Upper lobe of right lung (tissue), 1 donor: ENCODE data around the gene C19orf33. TPM values are rescaled to one million over a fixed set of nuclear protein-coding genes. Genes with fewer than 3 reads are reported as not detected.
A peak's percentile ranks its signal among the peaks of the same experiment; 100 is the strongest.

ENCODE experiments used
- ATAC-seq: fragments of 200-7000 bp; cut with Tn5 transposase; one replicate; pipeline ENCODE4 v1.9.1; 2020; ENCODE audit warnings: mild to moderate bottlenecking, moderate library complexity
- DNase-seq: peaks from one replicate; pipeline ENCODE4 v3.0.0-alpha.2; 2020
- H3K27ac ChIP-seq: fragments of 200-600 bp; one replicate; pipeline ENCODE4 v1.8.0; 2022
- H3K27me3 ChIP-seq: fragments of 200-600 bp; one replicate; pipeline ENCODE4 v1.8.0; 2022; ENCODE audit warnings: mild to moderate bottlenecking
- H3K36me3 ChIP-seq: fragments of 200-600 bp; one replicate; pipeline ENCODE4 v1.8.0; 2022
- H3K4me1 ChIP-seq: fragments of 200-600 bp; one replicate; pipeline ENCODE4 v1.8.0; 2022
- H3K4me3 ChIP-seq: fragments of 200-600 bp; one replicate; pipeline ENCODE4 v1.8.0; 2022; ENCODE audit warnings: mild to moderate bottlenecking
- H3K9me3 ChIP-seq: fragments of 200-600 bp; one replicate; pipeline ENCODE4 v1.8.0; 2022
- CTCF ChIP-seq: fragments of 200-600 bp; IDR thresholded peaks from one replicate; pipeline ENCODE4 v1.8.0; 2022; ENCODE audit warnings: antibody characterized with exemption
- intact Hi-C: fragments of 100-400 bp; cut with DNase I; formaldehyde crosslinking; loops from one replicate; pipeline ENCODE4 v1.11.0; 2022
- total RNA-seq: library from RNA; stranded (reverse); fragmentation: NEBNext Ultra II Directional; extraction: Animal tissue kit (Norgen Biotek cat#: 25700); gene quantifications from one replicate; pipeline ENCODE4 v1.2.1, GENCODE V29; 2021
- donor health status: DM: no; HTN: yes; CAD: no; lungs with severe emphysema.

The C19orf33 gene
- total RNA-seq, 1 donor from 2014 or later: 63.0 TPM

GRCh38 chr19:38290631-38291147 is 13.4 kb upstream of the C19orf33 start:
- peak; percentile 82 for DNase-seq
- TF ChIP-seq CTCF: no peak
- Histone ChIP-seq H3K9me3 (no peaks in the 10 kb centered on the region), H3K27me3 (no peaks in the 10 kb centered on the region), H3K36me3 (peaks cover 36% of the 10 kb centered on the region), H3K4me1 (peaks cover 13% of the 10 kb centered on the region), H3K27ac (peak overlapping the region; percentile 55), H3K4me3 (no peak overlapping the region)
- intact Hi-C loops: no loop called here
- ATAC-seq: peak; percentile 77

- peaks cover 36% of the 10 kb centered on the region for H3K36me3 ChIP-seq
- H3K4me1 ChIP-seq: peaks cover 13% of the 10 kb centered on the region
- no peaks in the 10 kb centered on the region for H3K27me3 ChIP-seq
- ATAC-seq: no peak
- H3K9me3 ChIP-seq: no peaks in the 10 kb centered on the region
- H3K27ac ChIP-seq: no peak overlapping the region
- TF ChIP-seq CTCF: no peak
- H3K4me3 ChIP-seq: no peak overlapping the region
- DNase-seq: no peak
- intact Hi-C loops: no loop called here
Measured at GRCh38 chr19:38291855-38292254, 12.2 kb upstream of the C19orf33 start.

DNA sequence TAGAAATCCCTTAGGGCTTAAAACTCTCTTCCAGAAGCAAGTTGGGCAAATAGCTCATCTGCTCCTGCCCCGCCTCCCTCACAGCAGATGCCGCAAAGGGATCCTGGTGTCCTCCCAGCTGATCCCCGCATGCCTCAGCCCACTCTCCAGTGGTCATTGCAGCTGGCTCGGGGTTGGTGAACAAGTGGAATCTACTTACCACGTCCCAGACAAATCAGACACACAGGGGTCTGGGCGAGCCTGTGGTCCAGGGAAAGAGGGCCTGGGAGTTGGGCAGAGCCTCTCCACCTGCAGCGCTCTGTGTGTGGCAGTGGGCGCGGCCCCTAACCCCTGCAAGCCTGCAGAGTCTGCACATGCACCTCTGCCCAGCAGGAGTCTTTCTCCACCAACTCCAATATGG is 10.8 kb upstream of the C19orf33 start:
- Histone ChIP-seq H3K9me3 (no peaks in the 10 kb centered on the region), H3K4me3 (no peak overlapping the region), H3K36me3 (peaks cover 32% of the 10 kb centered on the region), H3K27me3 (no peaks in the 10 kb centered on the region), H3K27ac (no peak overlapping the region), H3K4me1 (peaks cover 13% of the 10 kb centered on the region)
- DNase-seq (no peak), ATAC-seq (no peak)
- intact Hi-C loops: no loop called here
- TF ChIP-seq CTCF: no peak

- Histone ChIP-seq H3K27me3 (no peaks in the 10 kb centered on the region), H3K9me3 (no peaks in the 10 kb centered on the region), H3K36me3 (peaks cover 25% of the 10 kb centered on the region), H3K4me3 (no peak overlapping the region), H3K27ac (no peak overlapping the region), H3K4me1 (peaks cover 13% of the 10 kb centered on the region)
- intact Hi-C loops: no loop called here
- no peak for TF ChIP-seq CTCF
- ATAC-seq (no peak), DNase-seq (no peak)
Measured at GRCh38 chr19:38294090-38294489, 10.0 kb upstream of the C19orf33 start.

DNA sequence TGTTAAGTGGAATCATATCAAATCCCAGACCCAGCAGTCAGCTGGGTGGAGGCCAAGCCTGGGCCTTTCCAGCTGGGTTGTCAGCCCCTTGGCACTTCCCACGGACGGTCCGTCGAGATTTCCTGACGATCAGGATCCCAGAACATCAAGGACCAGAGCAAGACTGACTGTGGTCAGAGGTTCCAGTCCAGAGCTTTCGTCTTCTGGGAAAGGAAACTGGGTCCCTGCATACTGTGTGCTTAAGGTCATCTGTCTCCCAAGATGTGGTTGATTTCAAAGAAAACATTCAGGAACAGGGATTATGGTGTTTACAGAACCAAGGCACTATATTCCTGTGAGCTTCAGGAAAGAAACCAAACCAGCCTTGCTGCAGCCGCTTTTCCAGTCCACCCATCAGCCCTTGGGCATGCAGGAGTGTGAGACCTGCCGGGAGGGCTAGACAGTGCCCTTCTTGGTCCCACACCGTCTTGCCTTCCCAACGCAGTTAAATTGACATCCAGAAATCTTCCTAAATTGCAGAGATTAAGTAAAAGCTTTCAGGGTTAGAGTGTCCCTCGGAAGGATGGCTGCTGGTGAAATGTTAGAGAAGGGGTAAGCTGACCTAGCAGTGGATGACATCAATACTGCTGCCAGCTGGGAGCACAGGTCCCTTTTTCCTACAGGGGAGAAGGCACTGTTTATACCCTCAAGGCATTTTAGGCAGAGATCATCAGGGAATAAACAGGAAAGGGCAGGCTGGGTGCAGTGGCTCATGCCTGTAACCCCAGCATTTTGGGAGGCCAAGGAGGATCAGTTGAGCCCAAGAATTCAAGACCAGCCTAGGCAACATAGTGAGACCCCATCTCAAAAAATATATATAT is 5.0 kb upstream of the C19orf33 start:
- no peaks in the 10 kb centered on the region for H3K9me3 ChIP-seq
- H3K27me3 ChIP-seq: no peaks in the 10 kb centered on the region
- intact Hi-C loops: no loop called here
- H3K36me3 ChIP-seq: no peaks in the 10 kb centered on the region
- H3K27ac ChIP-seq: peak overlapping the region; percentile 15
- DNase-seq (no peak), ATAC-seq (no peak)
- TF ChIP-seq CTCF: no peak
- no peaks in the 10 kb centered on the region for H3K4me1 ChIP-seq
- H3K4me3 ChIP-seq: no peak overlapping the region
